Activated CD4-positive, alpha-beta T cell treated with anti-CD3 and anti-CD28 coated beads, Interleukin-2, amount 50 U/mL, for 1 hour (primary cell): ENCODE data around the gene KRT10.
A peak's percentile ranks its signal among the peaks of the same experiment; 100 is the strongest.
"Not testable (repeated sequence)": the region's sequence is repeated elsewhere in the genome, so short reads cannot be mapped to it uniquely, and the experiment has no call there.

Experiments
- DNase-seq: peaks from one replicate; pipeline ENCODE4 v3.0.0-alpha.2; 2020

KRT10 gene

DNA sequence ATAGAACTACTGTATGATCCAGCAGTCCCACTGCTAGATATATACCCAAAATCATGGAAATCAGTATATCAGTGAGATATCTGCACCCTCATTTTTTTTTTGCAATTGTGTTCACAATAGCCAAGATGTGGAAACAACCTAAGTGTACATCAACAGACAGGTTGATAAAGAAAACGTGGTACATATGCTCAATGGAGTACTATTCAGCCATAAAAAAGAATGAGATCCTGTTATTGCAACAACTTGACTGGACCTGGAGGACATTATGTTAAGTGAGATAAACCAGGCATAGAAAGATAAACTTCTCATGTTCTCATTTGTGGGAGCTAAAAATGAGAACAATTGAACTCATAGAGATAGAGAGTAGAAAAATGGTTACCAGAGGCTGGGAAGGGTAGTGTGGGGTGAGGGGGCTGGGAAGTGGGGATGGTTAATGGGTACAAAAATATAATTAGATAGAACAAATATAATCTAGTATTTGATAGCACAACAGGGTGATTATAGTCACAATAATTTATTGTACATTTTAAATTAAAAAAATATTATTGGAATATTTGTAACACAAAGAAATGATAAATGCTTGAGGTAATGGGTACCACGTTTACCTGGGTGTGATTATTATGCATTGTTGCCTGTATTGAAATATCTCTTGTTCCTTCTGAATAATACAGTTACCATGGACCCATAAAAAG lies 7.8 kb upstream of the KRT10 start:
- no peak for DNase-seq

GRCh38 chr17:40828454-40829044 lies 6.1 kb upstream of the KRT10 start:
- no peak for DNase-seq

DNA sequence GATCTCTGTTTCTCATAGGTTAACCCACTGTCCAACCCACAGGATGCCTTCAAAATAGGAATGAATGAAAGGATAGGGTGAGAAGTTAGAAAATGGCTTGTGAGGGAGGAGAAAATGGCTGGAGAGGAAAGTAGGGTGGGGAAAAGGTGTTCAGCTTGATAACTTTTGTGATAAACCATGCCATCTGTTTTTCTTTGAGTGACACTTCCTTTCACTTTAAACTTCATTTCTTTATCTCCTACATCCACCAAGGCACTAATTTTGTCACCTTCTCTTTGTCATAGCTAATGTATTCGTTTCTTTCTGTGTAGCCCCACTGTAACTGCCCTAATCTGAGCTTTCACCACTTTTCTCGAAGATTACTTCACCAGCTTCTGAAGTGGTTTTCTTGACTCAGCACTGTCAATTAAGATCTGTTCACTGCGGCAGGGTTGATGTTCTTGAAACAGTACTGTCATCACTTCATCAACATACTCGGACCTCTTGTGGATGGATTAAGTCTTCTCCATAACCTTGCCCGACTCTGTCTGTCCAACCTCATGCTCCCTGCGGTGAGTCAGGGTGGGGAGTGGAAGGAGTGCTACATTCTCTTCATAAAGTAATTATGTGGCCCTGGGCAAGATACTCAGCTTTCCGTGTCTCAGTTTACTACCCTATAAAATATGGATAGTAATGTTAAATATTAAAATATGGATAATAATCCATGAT lies 5.5 kb upstream of the KRT10 start:
- no peak for DNase-seq

DNA sequence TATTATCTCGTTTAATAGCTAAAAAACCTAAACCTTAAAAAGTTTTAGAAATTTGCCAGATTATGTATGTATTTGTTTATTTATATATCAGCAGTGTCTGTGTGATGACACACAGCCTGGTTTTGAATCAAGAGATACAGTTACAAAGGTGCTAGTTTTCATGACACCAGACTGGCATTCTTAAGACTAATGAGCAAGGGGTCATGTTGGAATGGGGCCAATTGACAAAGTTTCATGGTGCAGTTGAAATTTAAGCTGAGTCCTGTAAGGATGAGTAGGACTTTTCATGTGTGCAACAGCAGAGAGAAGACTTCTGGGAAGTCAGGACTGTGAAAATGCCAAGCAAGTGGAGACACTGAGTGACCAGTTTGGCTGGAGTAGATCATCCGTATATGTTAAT lies 3.2 kb upstream of the KRT10 start:
- DNase-seq, result no peak

GRCh38 chr17:40824015-40824832 lies 1.8 kb upstream of the KRT10 start:
- no peak for DNase-seq

DNA sequence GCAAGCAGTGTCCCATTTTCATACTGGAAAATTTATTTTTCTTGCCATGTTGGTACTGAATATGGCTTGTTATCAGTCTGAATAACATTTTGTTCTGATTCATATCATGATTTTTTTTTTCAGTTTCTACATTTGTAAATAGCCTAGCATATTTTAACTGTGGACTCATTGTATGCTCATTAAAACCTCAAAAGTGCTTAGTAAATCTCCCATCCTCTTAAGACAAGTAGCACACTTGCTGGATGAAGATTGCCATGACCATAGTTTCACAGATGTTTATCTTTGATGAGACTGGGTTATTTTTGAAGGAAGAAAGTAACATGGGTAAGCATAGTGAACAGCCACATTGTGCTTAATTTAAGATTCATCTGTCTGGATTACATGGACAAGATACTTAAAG lies 878 bp downstream of the KRT10 start:
- DNase-seq, result no peak

DNA sequence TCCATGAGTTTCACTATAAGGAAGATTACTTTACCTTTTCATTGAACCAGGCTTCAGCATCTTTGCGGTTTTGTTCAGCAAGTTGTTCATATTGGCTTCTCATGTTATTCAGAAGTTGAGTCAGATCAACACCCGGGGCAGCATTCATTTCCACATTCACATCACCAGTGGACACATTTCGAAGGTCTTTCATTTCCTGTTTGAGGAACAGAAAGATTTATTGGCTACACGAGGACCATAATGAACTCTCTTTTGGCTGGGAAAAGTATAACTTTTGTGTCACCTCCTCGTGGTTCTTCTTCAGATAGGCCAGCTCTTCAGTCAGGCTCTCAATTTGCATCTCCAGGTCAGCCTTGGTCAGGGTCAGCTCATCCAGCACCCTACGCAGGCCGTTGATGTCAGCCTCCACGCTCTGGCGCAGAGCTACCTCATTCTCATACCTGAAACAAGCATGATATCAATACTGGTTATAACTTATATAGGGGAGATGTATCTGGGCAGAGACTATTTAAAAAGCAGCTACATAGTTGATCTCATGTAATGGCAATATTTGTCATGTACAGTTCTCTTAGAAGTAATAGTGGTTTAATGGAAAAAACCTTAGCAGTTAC lies 2.1 kb downstream of the KRT10 start:
- DNase-seq, result no peak

GRCh38 chr17:40819528-40820125 lies 2.8 kb downstream of the KRT10 start:
- no peak for DNase-seq

- peak; percentile 81 for DNase-seq
Measured at GRCh38 chr17:40818733-40819527, 3.5 kb downstream of the KRT10 start.

GRCh38 chr17:40818343-40818732 lies 4.1 kb downstream of the KRT10 start:
- no peak for DNase-seq

GRCh38 chr17:40817103-40817682 lies 5.2 kb downstream of the KRT10 start:
- no peak for DNase-seq

- no peak for DNase-seq
Measured at GRCh38 chr17:40816569-40816968, 5.8 kb downstream of the KRT10 start.

DNA sequence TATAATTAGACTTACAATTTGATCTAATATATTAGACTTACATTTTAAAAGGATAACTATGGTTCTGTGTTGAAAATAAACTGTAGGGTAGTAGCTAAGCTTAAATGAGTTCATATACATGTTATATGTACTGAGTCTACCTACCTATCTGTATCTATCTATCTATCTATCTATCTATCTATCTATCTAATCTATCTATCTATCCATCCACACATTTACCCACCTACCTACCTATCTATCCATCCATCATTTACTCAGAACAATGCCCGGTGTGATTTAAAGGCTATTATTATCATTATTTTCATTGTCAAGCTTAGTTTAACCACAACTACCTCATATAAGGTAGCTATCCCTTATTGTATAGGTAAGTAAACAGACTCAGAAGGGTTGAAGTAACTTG lies 7.0 kb downstream of the KRT10 start:
- DNase-seq, result no peak

GRCh38 chr17:40814657-40815056 lies 7.8 kb downstream of the KRT10 start:
- not testable (repeated sequence) for DNase-seq

DNA sequence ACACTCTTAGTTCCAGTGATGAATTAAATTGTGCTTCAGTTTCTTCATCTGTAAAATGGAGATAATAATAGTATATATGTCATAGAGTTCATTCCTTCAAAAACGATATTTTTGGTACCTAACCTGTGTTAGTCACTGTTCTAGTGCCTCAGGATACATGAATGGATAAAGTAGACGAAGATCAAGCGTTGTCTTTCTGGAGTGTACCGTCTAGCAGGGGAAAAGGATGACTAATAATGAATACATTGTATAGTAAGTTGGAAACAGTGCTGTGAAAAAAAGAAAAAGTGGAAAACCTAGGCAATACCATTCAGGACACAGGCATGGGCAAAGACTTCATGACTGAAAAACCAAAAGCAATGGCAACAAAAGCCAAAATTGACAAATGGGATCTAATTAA lies 8.6 kb downstream of the KRT10 start:
- DNase-seq, result no peak

GRCh38 chr17:40812639-40813038 lies 9.8 kb downstream of the KRT10 start:
- no peak for DNase-seq

DNA sequence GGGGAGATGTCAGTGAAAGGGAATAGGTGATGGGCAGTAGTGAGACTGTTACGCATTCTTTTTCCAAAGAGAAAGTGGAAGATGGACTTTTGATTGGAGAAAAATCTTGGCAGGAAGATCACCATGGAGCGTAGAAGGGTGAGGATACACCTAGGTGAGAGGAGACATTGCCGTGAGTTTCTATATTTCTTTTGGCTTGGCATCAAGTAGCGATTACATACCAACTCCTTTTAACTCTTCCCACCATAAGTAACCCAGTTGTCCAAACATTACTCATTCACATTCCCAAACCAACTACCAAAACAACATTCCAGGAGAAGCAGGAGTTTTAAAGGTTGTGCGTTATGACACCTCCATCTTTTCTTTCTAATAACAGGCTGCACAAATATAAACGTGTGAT lies 11.9 kb downstream of the KRT10 start:
- no peak for DNase-seq

GRCh38 chr17:40809721-40810421 lies 12.5 kb downstream of the KRT10 start:
- DNase-seq, result no peak

DNA sequence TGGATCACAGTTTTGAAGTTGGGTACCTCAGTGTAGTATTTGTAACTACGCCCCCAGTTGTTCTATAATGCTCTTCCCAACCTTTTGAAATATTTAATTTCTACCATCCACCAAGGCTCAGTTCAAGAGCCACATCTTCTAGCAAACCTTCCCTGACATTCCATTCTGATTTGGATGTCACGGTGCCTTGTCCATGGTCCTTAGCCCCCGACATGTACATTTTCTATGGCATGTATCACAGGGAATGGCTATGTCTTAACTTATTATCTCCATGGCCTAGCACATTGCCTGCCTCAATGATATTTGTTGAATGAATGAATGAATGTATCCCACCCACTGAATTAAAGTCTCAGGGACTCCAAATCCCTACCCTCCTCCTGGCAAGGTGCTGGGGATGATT lies 16.3 kb downstream of the KRT10 start:
- no peak for DNase-seq

- DNase-seq, result peak; percentile 70
Measured at GRCh38 chr17:40803617-40804082, 18.8 kb downstream of the KRT10 start.

DNA sequence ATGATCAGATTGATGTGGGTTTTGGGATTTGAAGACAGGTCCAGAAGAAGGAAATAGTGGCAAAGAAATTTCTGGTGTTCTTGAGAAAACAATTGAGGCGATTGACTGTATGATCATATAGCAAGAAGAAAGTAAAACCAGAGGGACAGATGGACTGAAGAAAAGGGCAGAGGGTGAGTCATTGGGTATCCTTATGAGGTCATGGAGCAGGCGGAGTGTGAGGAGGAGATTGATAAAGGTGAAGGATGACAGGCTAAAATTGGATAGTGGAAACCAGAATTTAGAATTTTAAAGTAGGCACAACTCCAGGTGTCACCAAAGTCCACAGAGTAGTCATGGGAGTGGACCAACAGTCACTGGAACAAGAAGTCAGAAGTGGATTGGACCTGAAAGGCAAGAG lies 21.3 kb downstream of the KRT10 start:
- no peak for DNase-seq
